CD8-positive, alpha-beta memory T cell (primary cell): ENCODE measurements around the gene SERPINC1. TPM values are rescaled to one million over a fixed set of nuclear protein-coding genes. Genes with fewer than 3 reads are reported as not detected.
"Not testable (repeated sequence)": the region's sequence is repeated elsewhere in the genome, so short reads cannot be mapped to it uniquely, and the experiment has no call there.

ENCODE experiments used
- CTCF ChIA-PET: fragments of 350-600 bp; sonication (Branson Sonifier 250); formaldehyde crosslinking; loops from one replicate; lab custom pipeline; 2021; ENCODE audit warnings: antibody characterized with exemption; lab: Charles Lee
- POLR2A ChIA-PET: fragments of 350-600 bp; sonication (Branson Sonifier 250); formaldehyde crosslinking; loops from one replicate; lab custom pipeline; 2021; ENCODE audit warnings: antibody characterized with exemption; lab: Charles Lee
- DNase-seq, 5 donors: peaks; one replicate each; pipeline versions ENCODE4 v3.0.0 to v3.0.0-alpha.2; 2020 to 2022; ENCODE audit warnings: mixed read lengths in 1 of 5
- H3K27ac ChIP-seq: one replicate; pipeline ENCODE4 v1.7.0; 2013; ENCODE audit warnings: low read depth, mild to moderate bottlenecking, low read length, moderate library complexity
- H3K27me3 ChIP-seq: 2 replicates; pipeline ENCODE4 v1.7.0; 2013; ENCODE audit warnings: low read length, mild to moderate bottlenecking; ENCODE audit not compliant: insufficient read depth, poor library complexity, severe bottlenecking
- H3K36me3 ChIP-seq: 2 replicates; pipeline ENCODE4 v1.7.0; 2013; ENCODE audit warnings: mild to moderate bottlenecking, low read length, moderate library complexity; ENCODE audit not compliant: insufficient read depth
- H3K4me1 ChIP-seq: 2 replicates; pipeline ENCODE4 v1.7.0; 2013; ENCODE audit warnings: mild to moderate bottlenecking, low read length, moderate library complexity; ENCODE audit not compliant: insufficient read depth
- H3K4me3 ChIP-seq: 2 replicates; pipeline ENCODE4 v1.7.0; 2013; ENCODE audit warnings: mild to moderate bottlenecking, low read length
- H3K9me3 ChIP-seq: 2 replicates; pipeline ENCODE4 v1.7.0; 2013; ENCODE audit warnings: mild to moderate bottlenecking, low read length
- H3K27ac Mint-ChIP-seq, 8 donors: one replicate each; pipeline ENCODE4 v1.8.0; 2020 to 2021; ENCODE audit warnings: mixed read lengths in 8 of 8, mild to moderate bottlenecking in 6 of 8, inconsistent platforms in 3 of 8, moderate library complexity in 3 of 8
- H3K27me3 Mint-ChIP-seq, 2 donors: one replicate each; pipeline ENCODE4 v1.8.0; 2020 to 2021; ENCODE audit warnings: mixed read lengths in 2 of 2, mild to moderate bottlenecking in 1 of 2, moderate library complexity in 1 of 2
- H3K36me3 Mint-ChIP-seq, 3 donors: one replicate each; pipeline ENCODE4 v1.8.0; 2020 to 2021; ENCODE audit warnings: mixed read lengths in 3 of 3, inconsistent platforms in 1 of 3, mild to moderate bottlenecking in 1 of 3
- H3K4me1 Mint-ChIP-seq, 3 donors: one replicate each; pipeline ENCODE4 v1.8.0; 2020 to 2021; ENCODE audit warnings: mixed read lengths in 3 of 3, inconsistent platforms in 1 of 3, mild to moderate bottlenecking in 1 of 3
- H3K4me3 Mint-ChIP-seq, 7 donors: one replicate each; pipeline ENCODE4 v1.8.0; 2020 to 2021; ENCODE audit warnings: mixed read lengths in 7 of 7, mild to moderate bottlenecking in 6 of 7, moderate library complexity in 4 of 7, inconsistent platforms in 2 of 7
- H3K9me3 Mint-ChIP-seq, 5 donors: one replicate each; pipeline ENCODE4 v1.8.0; 2020 to 2022; ENCODE audit warnings: mixed read lengths in 5 of 5, mild to moderate bottlenecking in 3 of 5, moderate library complexity in 2 of 5, inconsistent platforms in 1 of 5
- polyA plus RNA-seq: library from polyadenylated mRNA; unstranded; fragments of 300-500 nt; fragmentation: Illumina TruSeq; gene quantifications from one replicate; pipeline ENCODE4 v1.2.3, GENCODE V29; 2021
- total RNA-seq, 2 experiments: library from RNA; stranded (reverse); gene quantifications; one replicate each; pipeline ENCODE4 v1.2.3, GENCODE V29; 2021

SERPINC1 gene
- total and polyA plus RNA-seq, 3 experiments from 2014 or later: not detected

GRCh38 chr1:173888749-173889148, 28.4 kb downstream of the SERPINC1 start:
- H3K9me3 ChIP-seq: no peaks in the 10 kb centered on the region
- ChIA-PET CTCF (interaction anchor here (0.6 to 0.9 kb wide), 3 partner anchors 9 to 20 kb away, joined by 3 to 5 read pairs (median 3); partner anchors contain the start of gene ZBTB37), POLR2A (no interaction called here)
- Mint-ChIP-seq H3K9me3 (no peaks in the 10 kb centered on the region), H3K27ac (no peak overlapping the region), H3K4me1 (peaks cover 34 to 64% (median 62%) of the 10 kb centered on the region in 3 donors), H3K27me3 (no peaks in the 10 kb centered on the region), H3K4me3 (no peak overlapping the region), H3K36me3 (peaks cover 19 to 65% (median 33%) of the 10 kb centered on the region in 3 donors)
- H3K4me3 ChIP-seq: no peak overlapping the region
- DNase-seq: no peak
- no peak overlapping the region for H3K27ac ChIP-seq
- no peaks in the 10 kb centered on the region for H3K27me3 ChIP-seq
- peaks cover 12% of the 10 kb centered on the region for H3K36me3 ChIP-seq
- H3K4me1 ChIP-seq: peaks cover 20% of the 10 kb centered on the region

DNA sequence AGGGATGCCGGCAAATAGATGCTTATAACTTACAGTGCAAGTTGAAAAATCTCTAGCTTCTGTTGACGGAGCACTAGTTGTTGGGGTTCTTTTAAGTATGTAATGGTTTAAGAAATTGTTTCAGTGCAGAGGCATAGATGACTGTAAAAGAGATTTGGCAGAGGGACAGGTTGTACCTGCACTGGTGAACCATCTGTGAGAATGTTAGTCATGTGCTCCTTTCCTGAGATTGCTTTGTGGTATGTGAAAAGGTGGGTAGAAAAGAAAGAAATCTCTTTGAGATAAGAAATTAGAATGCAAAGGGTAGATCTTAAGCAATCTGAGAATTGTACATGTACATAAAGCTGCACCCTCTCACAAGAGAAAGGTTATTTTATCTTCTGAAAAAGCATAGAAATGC, 29.5 kb downstream of the SERPINC1 start:
- no peak overlapping the region for H3K27ac ChIP-seq
- peaks cover 19 to 62% (median 32%) of the 10 kb centered on the region in 3 donors for H3K36me3 Mint-ChIP-seq
- H3K27me3 ChIP-seq: no peaks in the 10 kb centered on the region
- H3K9me3 ChIP-seq: no peaks in the 10 kb centered on the region
- ChIA-PET CTCF (no interaction called here), POLR2A (interaction anchor here (1.0 kb wide), 1 partner anchor 20 kb away, joined by 8 read pairs; the partner anchor contains the start of genes GAS5 and ZBTB37)
- H3K27me3 Mint-ChIP-seq: no peaks in the 10 kb centered on the region
- H3K4me1 ChIP-seq: peaks cover 20% of the 10 kb centered on the region
- no peaks in the 10 kb centered on the region for H3K9me3 Mint-ChIP-seq
- H3K4me3 ChIP-seq: no peak overlapping the region
- H3K27ac Mint-ChIP-seq: peak overlapping the region in 3 of 8 donors; percentile 17 to 29 (median 23)
- no peak for DNase-seq
- peaks cover 12% of the 10 kb centered on the region for H3K36me3 ChIP-seq
- H3K4me3 Mint-ChIP-seq: peak overlapping the region in 5 of 7 donors; percentile 2 to 64 (median 27)
- peaks cover 34 to 63% (median 62%) of the 10 kb centered on the region in 3 donors for H3K4me1 Mint-ChIP-seq

GRCh38 chr1:173886746-173887611, 30.1 kb downstream of the SERPINC1 start:
- Histone ChIP-seq H3K4me1 (peaks cover 20% of the 10 kb centered on the region), H3K27me3 (no peaks in the 10 kb centered on the region), H3K9me3 (no peaks in the 10 kb centered on the region), H3K27ac (no peak overlapping the region), H3K4me3 (no peak overlapping the region), H3K36me3 (peaks cover 12% of the 10 kb centered on the region)
- H3K36me3 Mint-ChIP-seq: peaks cover 19 to 55% (median 29%) of the 10 kb centered on the region in 3 donors
- DNase-seq: no peak
- CTCF ChIA-PET: no interaction called here
- POLR2A ChIA-PET: interaction anchor here (1.0 kb wide), 1 partner anchor 19 kb away, joined by 8 read pairs; the partner anchor contains the start of genes GAS5 and ZBTB37
- peak overlapping the region in 6 of 7 donors; percentile 6 to 73 (median 37) for H3K4me3 Mint-ChIP-seq
- peak overlapping the region; percentile 5 to 91 (median 76) for H3K27ac Mint-ChIP-seq
- no peaks in the 10 kb centered on the region for H3K9me3 Mint-ChIP-seq
- H3K4me1 Mint-ChIP-seq: peaks cover 30 to 63% (median 56%) of the 10 kb centered on the region in 3 donors
- no peaks in the 10 kb centered on the region for H3K27me3 Mint-ChIP-seq

DNA sequence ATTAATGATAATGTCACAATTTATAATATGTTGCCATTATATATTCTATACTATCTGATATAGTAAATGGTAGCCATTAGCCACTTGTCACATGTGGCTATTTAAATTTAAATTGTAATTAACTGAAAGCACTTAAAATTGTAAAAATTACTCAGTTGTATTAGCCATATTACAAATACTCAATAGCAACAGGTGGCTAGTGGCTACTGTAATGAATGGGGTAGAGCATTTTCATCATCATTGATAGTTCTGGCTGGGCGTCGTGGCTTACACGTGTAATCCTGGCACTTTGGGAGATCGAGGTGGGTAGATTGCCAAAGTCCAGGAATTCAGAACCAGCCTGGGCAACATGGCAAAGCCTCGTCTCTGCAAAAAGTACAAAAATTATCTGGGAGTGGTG, 32.4 kb downstream of the SERPINC1 start:
- POLR2A ChIA-PET: no interaction called here
- no peak for DNase-seq
- peak overlapping the region in 1 of 8 donors; percentile 22 for H3K27ac Mint-ChIP-seq
- Histone ChIP-seq H3K36me3 (peaks cover 12% of the 10 kb centered on the region), H3K27me3 (no peaks in the 10 kb centered on the region), H3K9me3 (no peaks in the 10 kb centered on the region), H3K4me1 (peaks cover 20% of the 10 kb centered on the region), H3K27ac (no peak overlapping the region), H3K4me3 (no peak overlapping the region)
- peaks cover 27 to 45% (median 40%) of the 10 kb centered on the region in 3 donors for H3K4me1 Mint-ChIP-seq
- CTCF ChIA-PET: no interaction called here
- H3K27me3 Mint-ChIP-seq: no peaks in the 10 kb centered on the region
- H3K9me3 Mint-ChIP-seq: no peaks in the 10 kb centered on the region
- H3K36me3 Mint-ChIP-seq: peaks cover 6 to 49% (median 22%) of the 10 kb centered on the region in 3 donors
- H3K4me3 Mint-ChIP-seq: no peak overlapping the region

GRCh38 chr1:173881117-173881516, 36.0 kb downstream of the SERPINC1 start:
- CTCF ChIA-PET, H3K4me3 ChIP-seq, DNase-seq, H3K27me3 ChIP-seq, H3K4me1 ChIP-seq, H3K4me3 Mint-ChIP-seq, H3K9me3 ChIP-seq, H3K27me3 Mint-ChIP-seq, H3K9me3 Mint-ChIP-seq, POLR2A ChIA-PET, H3K27ac Mint-ChIP-seq, H3K27ac ChIP-seq: not testable (repeated sequence)
- peaks cover 7 to 11% (median 7%) of the 10 kb centered on the region in 3 donors for H3K4me1 Mint-ChIP-seq
- H3K36me3 ChIP-seq: peaks cover 24% of the 10 kb centered on the region
- peaks cover 4 to 54% (median 23%) of the 10 kb centered on the region in 3 donors for H3K36me3 Mint-ChIP-seq

DNA sequence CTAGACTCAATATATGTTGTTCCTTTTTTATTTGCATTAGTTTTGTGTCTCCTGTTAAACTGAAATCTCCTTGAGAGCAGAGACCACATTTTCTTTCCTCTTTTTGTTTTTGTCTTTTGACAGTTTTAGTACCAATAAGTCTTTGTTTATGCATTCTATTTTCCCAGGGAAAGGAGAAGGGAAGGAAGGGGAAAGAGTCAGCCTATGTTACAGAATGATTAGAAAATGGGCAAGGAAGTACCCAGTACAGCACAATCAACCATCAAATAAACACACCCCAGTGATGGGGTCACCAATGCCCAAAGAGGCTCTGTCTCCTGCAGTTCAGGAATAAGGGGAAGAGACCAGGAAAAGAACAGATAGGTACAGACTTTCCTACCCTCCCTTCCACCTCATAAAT, 38.9 kb downstream of the SERPINC1 start:
- Histone ChIP-seq H3K4me3 (no peak overlapping the region), H3K4me1 (peaks cover 1% of the 10 kb centered on the region), H3K9me3 (no peaks in the 10 kb centered on the region), H3K27me3 (no peaks in the 10 kb centered on the region), H3K27ac (no peak overlapping the region), H3K36me3 (peaks cover 16% of the 10 kb centered on the region)
- Mint-ChIP-seq H3K4me1 (peaks cover 3 to 7% (median 5%) of the 10 kb centered on the region in 3 donors), H3K9me3 (no peaks in the 10 kb centered on the region), H3K27ac (peak overlapping the region in 1 of 8 donors; percentile 43), H3K27me3 (no peaks in the 10 kb centered on the region), H3K36me3 (peaks cover 11 to 62% (median 19%) of the 10 kb centered on the region in 3 donors), H3K4me3 (no peak overlapping the region)
- no peak for DNase-seq
- POLR2A ChIA-PET: no interaction called here
- CTCF ChIA-PET: no interaction called here

DNA sequence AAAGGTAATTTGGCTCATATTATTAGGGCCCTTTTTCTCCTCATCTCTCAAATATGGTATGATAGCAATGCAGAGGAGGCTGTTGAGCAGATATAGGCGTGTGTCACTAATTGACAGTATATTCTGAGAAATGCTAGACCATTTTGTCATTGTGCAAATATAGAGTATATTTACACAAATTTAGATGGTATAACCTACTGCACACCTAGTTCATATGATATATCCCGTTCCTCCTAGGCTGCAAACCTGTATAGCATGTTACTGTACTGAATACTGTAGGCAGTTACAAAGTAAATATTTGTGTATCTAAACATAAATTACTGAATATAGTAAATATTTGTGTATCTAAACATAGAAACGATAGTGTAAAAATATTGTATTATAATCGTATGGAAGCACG, 40.4 kb downstream of the SERPINC1 start:
- peaks cover 9% of the 10 kb centered on the region for H3K4me1 ChIP-seq
- Mint-ChIP-seq H3K27me3 (no peaks in the 10 kb centered on the region), H3K27ac (no peak overlapping the region), H3K36me3 (peaks cover 11 to 67% (median 21%) of the 10 kb centered on the region in 3 donors), H3K4me1 (peaks cover 9 to 16% (median 16%) of the 10 kb centered on the region in 3 donors), H3K9me3 (no peaks in the 10 kb centered on the region), H3K4me3 (no peak overlapping the region)
- no peak overlapping the region for H3K27ac ChIP-seq
- no peak overlapping the region for H3K4me3 ChIP-seq
- H3K9me3 ChIP-seq: no peaks in the 10 kb centered on the region
- POLR2A ChIA-PET: no interaction called here
- CTCF ChIA-PET: interaction anchor here (1.0 to 1.3 kb wide), 2 partner anchors 447 to 1132 kb away, joined by 3 read pairs; no protein-coding TSS in a partner anchor
- H3K36me3 ChIP-seq: peaks cover 16% of the 10 kb centered on the region
- H3K27me3 ChIP-seq: no peaks in the 10 kb centered on the region
- DNase-seq: no peak

DNA sequence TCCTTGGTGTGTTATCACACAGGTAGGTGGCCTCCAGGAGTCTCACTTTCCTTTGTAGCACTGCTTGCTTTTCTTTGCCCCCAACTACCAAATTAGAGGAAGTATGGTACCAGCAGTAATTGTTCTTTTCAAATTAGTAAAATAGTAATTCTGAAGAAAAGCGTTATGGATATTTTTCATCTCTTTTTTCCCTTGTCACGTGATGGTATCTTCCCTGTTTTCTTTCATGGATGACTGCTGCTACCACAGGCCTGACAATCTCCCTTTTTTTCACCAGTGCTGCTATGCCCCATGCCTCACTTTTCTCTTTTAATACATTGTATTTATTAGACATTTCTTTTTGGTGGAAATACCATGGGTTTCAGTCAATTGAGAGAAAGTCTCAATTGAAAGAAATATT, 45.6 kb downstream of the SERPINC1 start:
- Mint-ChIP-seq H3K4me1 (peaks cover 44 to 61% (median 58%) of the 10 kb centered on the region in 3 donors), H3K36me3 (peaks cover 7 to 56% (median 15%) of the 10 kb centered on the region in 3 donors), H3K27ac (peak overlapping the region; percentile 62 to 99 (median 85)), H3K9me3 (no peaks in the 10 kb centered on the region), H3K27me3 (peaks cover 0 to 2% of the 10 kb centered on the region in 2 donors), H3K4me3 (peak overlapping the region in 5 of 7 donors; percentile 38 to 90 (median 79))
- no peaks in the 10 kb centered on the region for H3K27me3 ChIP-seq
- POLR2A ChIA-PET: no interaction called here
- no peak overlapping the region for H3K27ac ChIP-seq
- peaks cover 47% of the 10 kb centered on the region for H3K4me1 ChIP-seq
- DNase-seq: no peak
- CTCF ChIA-PET: no interaction called here
- H3K36me3 ChIP-seq: peaks cover 3% of the 10 kb centered on the region
- no peaks in the 10 kb centered on the region for H3K9me3 ChIP-seq
- no peak overlapping the region for H3K4me3 ChIP-seq
